Vagina (tissue), 2 donors: ENCODE data around the gene WFDC2. TPM values are rescaled to one million over a fixed set of nuclear protein-coding genes. Genes with fewer than 3 reads are reported as not detected.

Experiments used
- DNase-seq, 2 donors: peaks; one replicate each; pipeline ENCODE4 v3.0.0-alpha.2; 2017; ENCODE audit errors: extremely low spot score in 2 of 2
- H3K27ac ChIP-seq: fragments of 200-600 bp; sonication (generic); one replicate; pipeline ENCODE4 v1.5.1; 2019
- H3K27me3 ChIP-seq: fragments of 200-600 bp; sonication (generic); one replicate; pipeline ENCODE4 v1.5.1; 2019
- H3K36me3 ChIP-seq, 2 donors: fragments of 200-600 bp; sonication (generic); one replicate each; pipeline ENCODE4 v1.5.1; 2017 to 2019
- H3K4me1 ChIP-seq: fragments of 200-600 bp; sonication (generic); one replicate; pipeline ENCODE4 v1.5.1; 2019
- H3K4me3 ChIP-seq, 2 donors: fragments of 200-600 bp; sonication (generic); 1 replicate in 1 of 2; 2 replicates in 1 of 2; pipeline ENCODE4 v1.5.1; 2016 to 2019
- H3K9me3 ChIP-seq: fragments of 200-600 bp; sonication (generic); one replicate; pipeline ENCODE4 v1.5.1; 2019
- POLR2A ChIP-seq, 2 donors: fragments of 450-650 bp; IDR thresholded peaks; one replicate each; pipeline ENCODE4 v1.6.1; 2017; ENCODE audit warnings: antibody characterized with exemption in 2 of 2, mild to moderate bottlenecking in 2 of 2, moderate library complexity in 2 of 2
- POLR2AphosphoS5 ChIP-seq, 2 donors: sonication (generic); formaldehyde crosslinking; IDR thresholded peaks; one replicate each; pipeline ENCODE4 v1.9.0; 2017; ENCODE audit warnings: antibody characterized with exemption in 2 of 2, mild to moderate bottlenecking in 2 of 2, low read depth in 1 of 2; ENCODE audit not compliant: insufficient read depth in 1 of 2
- intact Hi-C: fragments of 100-400 bp; cut with DNase I; formaldehyde crosslinking; loops from one replicate; pipeline ENCODE4 v1.15.1; 2023
- total RNA-seq: library from RNA; depleted of rRNA; stranded (reverse); fragments of >200 nt; gene quantifications from one replicate; pipeline ENCODE4 v1.2.3, GENCODE V29; 2016
- TF ChIP-seq, protein P1 (sequence below), 3 experiments: fragments of 450-650 bp in 2 of 3; fragments of 200-600 bp in 1 of 3; sonication (generic) in 1 of 3; IDR thresholded peaks; one replicate each; pipeline ENCODE4 v1.5.1; 2017 to 2019; ENCODE audit warnings: antibody characterized with exemption in 3 of 3, mild to moderate bottlenecking in 2 of 3, moderate library complexity in 2 of 3

Gene WFDC2
- total RNA-seq, 1 donor from 2014 or later, result 2.2 TPM

DNA sequence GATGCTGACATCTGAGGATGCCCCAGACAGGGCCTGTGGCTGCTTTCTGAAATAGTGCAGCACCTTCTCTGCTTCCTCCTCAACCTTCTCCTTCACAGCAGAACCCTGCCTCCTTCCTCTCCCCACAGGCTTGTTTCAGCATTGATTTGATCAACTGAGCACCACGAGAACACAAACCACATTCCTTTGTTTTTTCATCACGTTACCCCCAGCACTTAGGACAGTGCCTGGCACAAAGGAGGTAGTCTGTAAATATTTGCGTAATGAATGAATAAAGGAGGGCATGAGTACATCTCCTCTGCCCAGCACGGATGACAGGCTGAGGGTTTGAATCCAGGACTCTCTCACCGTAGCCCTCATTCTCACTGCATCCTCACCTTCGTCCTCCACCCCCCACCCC is 21.3 kb upstream of the WFDC2 start:
- no peak for DNase-seq
- Histone ChIP-seq H3K4me1 (peaks cover 7% of the 10 kb centered on the region), H3K27me3 (no peaks in the 10 kb centered on the region), H3K27ac (no peak overlapping the region), H3K36me3 (no peaks in the 10 kb centered on the region), H3K9me3 (no peaks in the 10 kb centered on the region), H3K4me3 (no peak overlapping the region)
- intact Hi-C loops, result loop anchor here (5.0 kb wide), 1 partner anchor 91 kb away; no protein-coding TSS in a partner anchor
- TF ChIP-seq POLR2A (IDR thresholded peaks at IDR 0.05), result no peak
- TF ChIP-seq, protein P1, sequence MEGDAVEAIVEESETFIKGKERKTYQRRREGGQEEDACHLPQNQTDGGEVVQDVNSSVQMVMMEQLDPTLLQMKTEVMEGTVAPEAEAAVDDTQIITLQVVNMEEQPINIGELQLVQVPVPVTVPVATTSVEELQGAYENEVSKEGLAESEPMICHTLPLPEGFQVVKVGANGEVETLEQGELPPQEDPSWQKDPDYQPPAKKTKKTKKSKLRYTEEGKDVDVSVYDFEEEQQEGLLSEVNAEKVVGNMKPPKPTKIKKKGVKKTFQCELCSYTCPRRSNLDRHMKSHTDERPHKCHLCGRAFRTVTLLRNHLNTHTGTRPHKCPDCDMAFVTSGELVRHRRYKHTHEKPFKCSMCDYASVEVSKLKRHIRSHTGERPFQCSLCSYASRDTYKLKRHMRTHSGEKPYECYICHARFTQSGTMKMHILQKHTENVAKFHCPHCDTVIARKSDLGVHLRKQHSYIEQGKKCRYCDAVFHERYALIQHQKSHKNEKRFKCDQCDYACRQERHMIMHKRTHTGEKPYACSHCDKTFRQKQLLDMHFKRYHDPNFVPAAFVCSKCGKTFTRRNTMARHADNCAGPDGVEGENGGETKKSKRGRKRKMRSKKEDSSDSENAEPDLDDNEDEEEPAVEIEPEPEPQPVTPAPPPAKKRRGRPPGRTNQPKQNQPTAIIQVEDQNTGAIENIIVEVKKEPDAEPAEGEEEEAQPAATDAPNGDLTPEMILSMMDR (IDR thresholded peaks at IDR 0.05), result no peak
- no peak for TF ChIP-seq POLR2AphosphoS5 (IDR thresholded peaks at IDR 0.05; ENCODE audit: insufficient read depth in 1 of 2, low read depth in 1 of 2)

DNA sequence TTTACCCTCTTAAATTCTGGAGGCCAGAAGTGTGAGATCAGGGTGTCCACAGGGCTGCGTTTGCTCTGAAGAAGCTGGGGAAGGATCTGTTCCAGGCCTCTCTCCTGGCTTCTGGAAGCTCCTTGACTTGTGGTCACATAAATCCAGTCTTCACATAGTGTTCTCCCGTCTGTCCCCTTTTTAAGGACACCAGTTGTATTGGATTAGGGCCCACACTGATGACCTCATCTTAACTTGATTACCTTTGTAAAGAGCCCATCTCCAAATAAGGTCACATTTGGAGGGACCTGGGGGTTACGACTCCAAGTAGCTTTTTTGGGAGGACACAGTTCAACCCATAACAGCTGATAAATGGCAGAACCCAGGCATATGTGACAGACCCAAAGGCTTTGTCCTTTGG is 20.0 kb upstream of the WFDC2 start:
- Histone ChIP-seq H3K36me3 (no peaks in the 10 kb centered on the region), H3K9me3 (no peaks in the 10 kb centered on the region), H3K4me3 (no peak overlapping the region), H3K27ac (peak overlapping the region; percentile 76), H3K27me3 (no peaks in the 10 kb centered on the region), H3K4me1 (peaks cover 3% of the 10 kb centered on the region)
- intact Hi-C loops, result loop anchor here (5.0 kb wide), 1 partner anchor 92 kb away; no protein-coding TSS in a partner anchor
- TF ChIP-seq, protein P1 (IDR thresholded peaks at IDR 0.05), result no peak
- TF ChIP-seq POLR2A (IDR thresholded peaks at IDR 0.05) (no peak), POLR2AphosphoS5 (IDR thresholded peaks at IDR 0.05; ENCODE audit: insufficient read depth in 1 of 2, low read depth in 1 of 2) (peak in 1 of 2 donors; percentile 68)
- no peak for DNase-seq

DNA sequence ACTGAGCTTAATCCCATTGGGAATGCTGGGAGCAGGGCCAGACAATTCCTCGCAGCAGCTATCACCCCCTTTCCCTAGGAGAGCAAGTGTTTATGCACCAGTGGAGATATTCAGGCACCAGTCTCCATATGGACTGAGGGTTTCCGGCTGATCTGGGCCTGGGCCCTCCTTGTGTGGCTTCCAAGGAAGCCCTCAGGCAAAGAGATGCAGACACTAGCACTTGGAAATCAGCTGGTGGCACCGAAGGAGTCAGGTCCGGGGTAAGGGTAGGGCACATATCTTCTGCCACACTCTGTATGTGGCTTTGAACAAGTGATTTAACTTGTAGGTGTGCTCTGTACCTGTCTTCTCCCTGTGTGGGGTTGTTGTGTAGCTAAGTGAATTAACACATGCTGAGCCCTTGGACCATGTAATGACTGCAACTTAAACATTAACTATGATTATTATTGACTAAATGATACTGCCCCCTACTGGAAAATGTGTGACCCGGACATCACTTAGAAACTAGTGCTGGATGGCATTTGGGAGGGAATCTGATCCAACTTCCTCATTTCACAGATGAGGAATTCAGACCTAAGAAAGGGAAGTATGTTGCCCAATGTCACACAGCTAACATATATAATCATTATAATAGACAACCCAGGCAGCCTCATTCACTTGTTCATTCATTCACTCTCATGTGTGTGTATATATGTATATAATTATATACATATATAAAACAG is 19.3 kb upstream of the WFDC2 start:
- H3K4me1 ChIP-seq, result no peaks in the 10 kb centered on the region
- TF ChIP-seq, protein P1 (IDR thresholded peaks at IDR 0.05), result peak in 2 of 3 experiments; percentile 20 to 29
- TF ChIP-seq POLR2AphosphoS5 (IDR thresholded peaks at IDR 0.05; ENCODE audit: insufficient read depth in 1 of 2, low read depth in 1 of 2) (no peak), POLR2A (IDR thresholded peaks at IDR 0.05) (no peak)
- no peaks in the 10 kb centered on the region for H3K9me3 ChIP-seq
- H3K27ac ChIP-seq, result no peak overlapping the region
- no peaks in the 10 kb centered on the region for H3K27me3 ChIP-seq
- no peak overlapping the region for H3K4me3 ChIP-seq
- DNase-seq, result no peak
- intact Hi-C loops, result no loop called here
- H3K36me3 ChIP-seq, result no peaks in the 10 kb centered on the region

DNA sequence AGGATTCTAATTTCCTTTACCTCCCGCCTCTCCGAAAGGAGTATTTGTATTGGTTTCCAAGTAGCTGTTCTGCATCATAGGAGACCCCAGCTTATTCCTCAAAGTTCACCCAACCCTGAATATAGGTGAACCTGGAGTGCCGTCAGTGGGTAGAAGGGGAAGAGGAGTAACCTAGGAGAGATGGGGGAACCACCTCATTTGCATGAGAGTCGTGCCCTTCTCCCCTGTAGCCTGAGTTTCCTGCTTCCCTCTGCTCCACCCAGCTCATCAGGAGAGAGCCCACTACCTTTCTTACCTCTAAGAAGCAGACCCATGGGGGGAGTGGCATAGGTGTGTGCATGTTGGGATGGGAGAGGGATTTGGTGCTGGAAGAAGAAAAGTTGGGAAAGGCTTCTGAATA is 17.3 kb upstream of the WFDC2 start:
- TF ChIP-seq POLR2A (IDR thresholded peaks at IDR 0.05) (no peak), POLR2AphosphoS5 (IDR thresholded peaks at IDR 0.05; ENCODE audit: insufficient read depth in 1 of 2, low read depth in 1 of 2) (no peak)
- TF ChIP-seq, protein P1 (IDR thresholded peaks at IDR 0.05), result no peak
- no peaks in the 10 kb centered on the region for H3K36me3 ChIP-seq
- no peaks in the 10 kb centered on the region for H3K9me3 ChIP-seq
- H3K27me3 ChIP-seq, result no peaks in the 10 kb centered on the region
- intact Hi-C loops, result no loop called here
- no peak overlapping the region for H3K27ac ChIP-seq
- no peak overlapping the region for H3K4me3 ChIP-seq
- H3K4me1 ChIP-seq, result no peaks in the 10 kb centered on the region
- DNase-seq, result no peak
